ENCODE results near the gene OTOS. TPM values are rescaled to one million over a fixed set of nuclear protein-coding genes. Genes with fewer than 3 reads are reported as not detected.

The OTOS gene
- total RNA-seq, 1 donor, result not detected

DNA sequence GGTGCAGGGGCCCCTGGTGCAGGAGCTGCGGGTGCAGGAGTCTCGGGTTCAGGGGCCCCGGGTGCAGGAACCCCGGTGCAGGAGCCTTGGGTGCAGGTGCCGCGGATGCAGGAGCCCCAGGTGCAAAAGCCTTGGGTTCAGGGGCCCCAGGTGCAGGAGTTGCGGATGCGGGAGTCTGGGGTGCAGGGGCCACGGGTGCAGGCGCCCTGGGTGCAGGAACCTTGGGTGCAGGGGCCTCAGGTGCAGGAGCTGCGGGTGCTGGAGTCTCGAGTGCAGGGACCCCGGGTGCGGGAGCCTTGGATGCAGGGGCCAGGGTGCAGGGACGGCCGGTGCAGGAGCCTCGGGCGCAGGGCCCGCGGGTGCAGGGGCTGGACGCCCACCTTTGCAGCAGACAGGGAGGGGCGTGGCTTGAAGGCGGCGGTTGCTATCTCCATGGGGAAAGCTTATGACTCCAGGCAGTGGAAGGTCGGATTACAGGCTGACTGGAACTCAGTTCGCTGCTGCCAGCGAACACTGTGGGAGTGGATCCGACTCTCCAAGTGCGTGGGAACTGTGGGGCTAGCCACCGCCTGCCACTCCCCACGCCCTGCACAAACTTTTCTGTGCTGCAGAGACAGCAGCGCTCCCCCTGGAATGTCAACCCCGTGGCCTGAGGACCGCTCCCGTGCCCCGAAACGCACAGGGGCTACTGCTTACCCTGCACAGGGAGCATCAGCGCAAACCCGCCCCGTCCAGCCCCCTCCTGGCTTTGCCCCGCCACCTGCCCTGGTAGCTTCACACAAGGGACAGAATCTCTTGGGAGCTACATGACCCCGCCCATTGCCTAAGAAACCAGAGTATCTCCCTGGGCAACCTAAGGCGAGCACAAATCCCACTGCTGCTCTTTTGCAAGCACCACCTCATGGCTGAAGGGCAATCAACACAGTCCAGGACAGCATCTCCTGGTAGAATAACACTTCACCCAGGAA lies 44.6 kb downstream of the OTOS start:
- no peak overlapping the region for H3K4me3 ChIP-seq (ENCODE audit: low read depth, low read length)
- TF ChIP-seq, protein P1, sequence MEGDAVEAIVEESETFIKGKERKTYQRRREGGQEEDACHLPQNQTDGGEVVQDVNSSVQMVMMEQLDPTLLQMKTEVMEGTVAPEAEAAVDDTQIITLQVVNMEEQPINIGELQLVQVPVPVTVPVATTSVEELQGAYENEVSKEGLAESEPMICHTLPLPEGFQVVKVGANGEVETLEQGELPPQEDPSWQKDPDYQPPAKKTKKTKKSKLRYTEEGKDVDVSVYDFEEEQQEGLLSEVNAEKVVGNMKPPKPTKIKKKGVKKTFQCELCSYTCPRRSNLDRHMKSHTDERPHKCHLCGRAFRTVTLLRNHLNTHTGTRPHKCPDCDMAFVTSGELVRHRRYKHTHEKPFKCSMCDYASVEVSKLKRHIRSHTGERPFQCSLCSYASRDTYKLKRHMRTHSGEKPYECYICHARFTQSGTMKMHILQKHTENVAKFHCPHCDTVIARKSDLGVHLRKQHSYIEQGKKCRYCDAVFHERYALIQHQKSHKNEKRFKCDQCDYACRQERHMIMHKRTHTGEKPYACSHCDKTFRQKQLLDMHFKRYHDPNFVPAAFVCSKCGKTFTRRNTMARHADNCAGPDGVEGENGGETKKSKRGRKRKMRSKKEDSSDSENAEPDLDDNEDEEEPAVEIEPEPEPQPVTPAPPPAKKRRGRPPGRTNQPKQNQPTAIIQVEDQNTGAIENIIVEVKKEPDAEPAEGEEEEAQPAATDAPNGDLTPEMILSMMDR (IDR thresholded peaks at IDR 0.05; ENCODE audit: insufficient read depth, low read depth, low read length), result no peak
- DNase-seq (ENCODE audit: low read depth), result no peak

DNA sequence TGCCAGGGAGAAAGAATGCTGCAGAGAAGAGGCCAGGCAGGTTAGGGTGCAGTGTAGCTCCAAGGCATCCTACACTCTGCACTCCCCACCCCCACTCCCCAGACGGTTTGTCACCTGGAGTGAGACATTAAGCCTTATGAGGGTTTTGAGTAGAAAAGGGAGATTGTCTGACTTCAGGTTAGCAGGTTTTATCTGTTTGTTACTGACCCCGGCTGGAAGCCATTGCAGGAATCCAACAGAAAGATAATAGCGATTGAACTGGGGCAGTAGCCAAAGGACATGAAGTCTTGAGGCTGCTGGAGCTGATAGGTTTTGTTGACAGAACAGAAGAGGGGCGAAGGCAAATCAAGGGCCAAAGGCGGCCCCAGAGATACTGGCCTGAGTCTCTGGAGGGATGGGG lies 51.2 kb downstream of the OTOS start:
- TF ChIP-seq, protein P1 (IDR thresholded peaks at IDR 0.05; ENCODE audit: insufficient read depth, low read depth, low read length), result no peak
- H3K4me3 ChIP-seq (ENCODE audit: low read depth, low read length), result no peak overlapping the region
- no peak for DNase-seq (ENCODE audit: low read depth)

Other genes starting within 250 kb of the OTOS start
- gene NDUFA10, start 115.3 kb downstream of the OTOS start, total RNA-seq, result 61.3 and 64.1 TPM in 2 replicates
- gene OR6B2, start 110.2 kb downstream of the OTOS start, total RNA-seq, result not detected in 2 replicates
- gene OR6B3, start 87.1 kb downstream of the OTOS start, total RNA-seq, result not detected in 2 replicates
- gene COPS9, start 4.4 kb downstream of the OTOS start, total RNA-seq, result 102 and 114 TPM in 2 replicates

Measured in fibroblast of villous mesenchyme (primary cell).